Neural cell (in vitro differentiated cells): ENCODE results near the gene ZNF735. TPM values are rescaled to one million over a fixed set of nuclear protein-coding genes. Genes with fewer than 3 reads are reported as not detected.

Source experiments
- H2AFZ ChIP-seq: fragments of 200-600, 300-800 bp; sonication (generic), shearing (Covaris generic); 2 replicates; pipeline ENCODE4 v1.6.0; 2014; ENCODE audit warnings: low read depth, mild to moderate bottlenecking, antibody characterized with exemption, low read length, moderate library complexity
- H3F3A ChIP-seq: fragments of 200-600 bp; shearing (Covaris generic); 2 replicates; pipeline ENCODE4 v1.6.1; 2016; ENCODE audit warnings: mild to moderate bottlenecking, moderate library complexity, mixed read lengths, antibody characterized with exemption, low read length; ENCODE audit not compliant: insufficient read depth, poor library complexity, severe bottlenecking
- H3K27ac ChIP-seq: fragments of 200-600, 300-800 bp; sonication (generic), shearing (Covaris generic); 2 replicates; pipeline ENCODE4 v1.5.1; 2014; ENCODE audit warnings: mild to moderate bottlenecking, low read length, moderate library complexity
- H3K27me3 ChIP-seq: fragments of 300-800, 200-600 bp; sonication (generic), shearing (Covaris generic); 2 replicates; pipeline ENCODE4 v1.6.0; 2014; ENCODE audit warnings: mild to moderate bottlenecking, low read depth, low read length, moderate library complexity; ENCODE audit not compliant: insufficient read depth
- H3K36me3 ChIP-seq: fragments of 300-800, 200-600 bp; sonication (generic), shearing (Covaris generic); 2 replicates; pipeline ENCODE4 v1.5.1; 2014; ENCODE audit warnings: mild to moderate bottlenecking, antibody characterized with exemption, low read length, moderate library complexity; ENCODE audit not compliant: insufficient read depth
- H3K4me2 ChIP-seq: fragments of 300-800, 200-600 bp; sonication (generic), shearing (Covaris generic); 2 replicates; pipeline ENCODE4 v1.6.0; 2014; ENCODE audit warnings: mild to moderate bottlenecking, low read length
- H3K4me3 ChIP-seq: fragments of 300-800, 200-600 bp; sonication (generic), shearing (Covaris generic); 2 replicates; pipeline ENCODE4 v1.5.1; 2014; ENCODE audit warnings: mild to moderate bottlenecking, low read length, moderate library complexity
- H3K79me2 ChIP-seq: fragments of 200-600 bp; shearing (Covaris generic); replicated peaks from 2 replicates; pipeline ENCODE4 v1.6.0; 2014; ENCODE audit warnings: mild to moderate bottlenecking, low read length, moderate library complexity; ENCODE audit not compliant: insufficient read depth
- H3K9ac ChIP-seq: fragments of 300-800, 200-600 bp; sonication (generic), shearing (Covaris generic); 2 replicates; pipeline ENCODE4 v1.6.1; 2016; ENCODE audit warnings: mild to moderate bottlenecking, low read length, mixed read lengths
- H3K9me2 ChIP-seq: fragments of 200-600 bp; shearing (Covaris generic); 2 replicates; pipeline ENCODE4 v1.6.1; 2016; ENCODE audit warnings: mild to moderate bottlenecking, low read length, mixed read lengths; ENCODE audit not compliant: insufficient read depth
- H3K9me3 ChIP-seq: fragments of 200-600, 300-800 bp; sonication (generic), shearing (Covaris generic); 2 replicates; pipeline ENCODE4 v1.6.1; 2016; ENCODE audit warnings: mild to moderate bottlenecking, mixed run types, low read length, moderate library complexity, mixed read lengths
- H4K20me1 ChIP-seq: fragments of 200-600 bp; shearing (Covaris generic); 2 replicates; pipeline ENCODE4 v1.6.1; 2016; ENCODE audit warnings: mild to moderate bottlenecking, mixed run types; ENCODE audit not compliant: insufficient read depth
- CTCF ChIP-seq: fragments of 450-650 bp; IDR thresholded peaks from 2 replicates; pipeline ENCODE4 v1.5.1; 2014; ENCODE audit warnings: antibody characterized with exemption, mild to moderate bottlenecking, moderate library complexity; ENCODE audit not compliant: poor library complexity, severe bottlenecking
- EP300 ChIP-seq: fragments of 450-650 bp; conservative IDR thresholded peaks from 2 replicates; pipeline ENCODE4 v1.6.1; 2014; ENCODE audit warnings: antibody characterized with exemption, mild to moderate bottlenecking, moderate library complexity; ENCODE audit not compliant: poor library complexity, severe bottlenecking
- EZH2 ChIP-seq: fragments of 200-600, 300-800 bp; shearing (Covaris generic), sonication (generic); IDR thresholded peaks from 2 replicates; pipeline ENCODE4 v1.6.1; 2014; ENCODE audit warnings: antibody characterized with exemption, low read length, borderline replicate concordance, mild to moderate bottlenecking; ENCODE audit not compliant: insufficient read depth, poor library complexity, severe bottlenecking
- MXI1 ChIP-seq: fragments of 450-650 bp; conservative IDR thresholded peaks from 2 replicates; pipeline ENCODE4 v1.6.1; 2014; ENCODE audit warnings: antibody characterized with exemption, mild to moderate bottlenecking; ENCODE audit not compliant: poor library complexity, severe bottlenecking
- RAD21 ChIP-seq: fragments of 450-650 bp; conservative IDR thresholded peaks from 2 replicates; pipeline ENCODE4 v1.6.1; 2014; ENCODE audit warnings: antibody characterized with exemption, mild to moderate bottlenecking, moderate library complexity
- REST ChIP-seq: IDR thresholded peaks from 2 replicates; pipeline ENCODE4 v1.6.1; 2012; ENCODE audit warnings: borderline replicate concordance
- SMC3 ChIP-seq: fragments of 450-650 bp; conservative IDR thresholded peaks from 2 replicates; pipeline ENCODE4 v1.6.1; 2014; ENCODE audit warnings: antibody characterized with exemption, mild to moderate bottlenecking, moderate library complexity; ENCODE audit not compliant: poor library complexity
- TAF1 ChIP-seq: IDR thresholded peaks from 2 replicates; pipeline ENCODE4 v1.6.1; 2012; ENCODE audit warnings: low read depth
- polyA plus RNA-seq: library from polyadenylated mRNA; depleted of rRNA; stranded (reverse); fragments of >200 nt; gene quantifications from 2 replicates; pipeline ENCODE4 v1.2.3, GENCODE V29; 2014

ZNF735 gene
- polyA plus RNA-seq, 1 donor from 2014 or later: not detected

- no peak overlapping the region for H3K4me3 ChIP-seq
- no peaks in the 10 kb centered on the region for H3K27me3 ChIP-seq
- H2AFZ ChIP-seq: no peak overlapping the region
- H3K79me2 ChIP-seq: no peaks in the 10 kb centered on the region
- H3K9ac ChIP-seq: no peak overlapping the region
- H3K4me2 ChIP-seq: no peak overlapping the region
- no peaks in the 10 kb centered on the region for H3K9me2 ChIP-seq
- H3K9me3 ChIP-seq: peaks cover 8% of the 10 kb centered on the region
- TF ChIP-seq SMC3 (no peak), TAF1 (no peak), MXI1 (no peak), RAD21 (no peak), EZH2 (no peak), REST (no peak), EP300 (no peak)
- no peaks in the 10 kb centered on the region for H4K20me1 ChIP-seq
- no peaks in the 10 kb centered on the region for H3K36me3 ChIP-seq
- H3K27ac ChIP-seq: no peak overlapping the region
- H3F3A ChIP-seq: no peaks in the 10 kb centered on the region
Observed at GRCh38 chr7:64183126-64183742, 23.8 kb upstream of the ZNF735 start.

- H3K36me3 ChIP-seq: no peaks in the 10 kb centered on the region
- no peak overlapping the region for H3K4me2 ChIP-seq
- no peak overlapping the region for H3K27ac ChIP-seq
- H3K9me3 ChIP-seq: peaks cover 8% of the 10 kb centered on the region
- no peaks in the 10 kb centered on the region for H3K27me3 ChIP-seq
- no peaks in the 10 kb centered on the region for H3K9me2 ChIP-seq
- no peak overlapping the region for H3K4me3 ChIP-seq
- H2AFZ ChIP-seq: no peak overlapping the region
- no peak overlapping the region for H3K9ac ChIP-seq
- H3F3A ChIP-seq: no peaks in the 10 kb centered on the region
- H4K20me1 ChIP-seq: no peaks in the 10 kb centered on the region
- H3K79me2 ChIP-seq: no peaks in the 10 kb centered on the region
- TF ChIP-seq EZH2 (no peak), REST (no peak), MXI1 (no peak), CTCF (no peak), EP300 (no peak)
Observed at GRCh38 chr7:64183827-64184372, 23.1 kb upstream of the ZNF735 start.
